SKM-1 (cell line): ENCODE results near the gene RGPD6.
"Not testable (repeated sequence)": the region's sequence is repeated elsewhere in the genome, so short reads cannot be mapped to it uniquely, and the experiment has no call there.

Source experiments
- DNase-seq: peaks from one replicate; lab custom pipeline; 2025; ENCODE audit not compliant: unreplicated experiment; lab: John Stamatoyannopoulos, UW

RGPD6 gene

GRCh38 chr2:110482697-110483096 is 94.3 kb downstream of the RGPD6 start:
- DNase-seq, result not testable (repeated sequence)

- not testable (repeated sequence) for DNase-seq
These were observed 95.8 kb downstream of the RGPD6 start for GRCh38 chr2:110481200-110481599.

- DNase-seq, result not testable (repeated sequence)
These were observed 96.9 kb downstream of the RGPD6 start for GRCh38 chr2:110480084-110480483.

- DNase-seq, result not testable (repeated sequence)
These were observed 99.7 kb downstream of the RGPD6 start for GRCh38 chr2:110477370-110477769.

- DNase-seq, result not testable (repeated sequence)
These were observed 100.1 kb downstream of the RGPD6 start for GRCh38 chr2:110476952-110477351.

GRCh38 chr2:110475627-110476359 is 101.2 kb downstream of the RGPD6 start:
- not testable (repeated sequence) for DNase-seq

- not testable (repeated sequence) for DNase-seq
These were observed 102.1 kb downstream of the RGPD6 start for GRCh38 chr2:110474898-110475297.

GRCh38 chr2:110473059-110473358 is 104.0 kb downstream of the RGPD6 start:
- not testable (repeated sequence) for DNase-seq

- DNase-seq, result not testable (repeated sequence)
These were observed 104.6 kb downstream of the RGPD6 start, which contains the start of gene LIMS4 for GRCh38 chr2:110472171-110473058. Gene LIMS4, minus strand, starts transcription at chr2:110472816. Its CDS starts 38 bp downstream, at chr2:110472778.

- not testable (repeated sequence) for DNase-seq
These were observed 108.1 kb downstream of the RGPD6 start for GRCh38 chr2:110468921-110469320.

GRCh38 chr2:110465312-110465711 is 111.7 kb downstream of the RGPD6 start:
- DNase-seq, result not testable (repeated sequence)
